22Rv1 (cell line): ENCODE measurements around the gene STXBP5L.

Experiments used
- ZFX ChIP-seq: fragments of 450-650 bp; IDR thresholded peaks from 2 replicates; pipeline ENCODE4 v1.6.1; 2017; ENCODE audit warnings: antibody characterized with exemption, borderline replicate concordance
- TF ChIP-seq, protein P1 (sequence below): fragments of 450-650 bp; IDR thresholded peaks from 2 replicates; pipeline ENCODE4 v1.5.1; 2017; ENCODE audit warnings: mild to moderate bottlenecking

DNA sequence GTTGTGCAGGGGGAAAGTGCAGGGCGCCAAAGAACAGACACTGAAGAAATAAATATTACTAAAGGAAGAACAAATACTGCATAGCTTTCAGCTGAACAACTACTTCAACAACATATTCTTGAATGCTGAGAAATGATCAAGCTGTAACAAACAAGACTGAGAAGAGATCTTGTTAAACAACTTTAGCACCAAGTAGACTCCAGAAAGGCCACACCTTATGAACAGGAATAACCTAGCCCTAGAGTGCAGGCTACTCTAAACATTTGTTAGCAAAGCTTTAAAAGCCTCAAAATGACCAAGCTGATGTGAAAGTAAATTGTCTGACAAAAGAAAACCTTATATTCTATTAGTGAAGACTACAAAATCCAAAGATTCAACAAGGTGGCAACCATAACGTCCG is 554.6 kb downstream of the STXBP5L start:
- TF ChIP-seq, protein P1, sequence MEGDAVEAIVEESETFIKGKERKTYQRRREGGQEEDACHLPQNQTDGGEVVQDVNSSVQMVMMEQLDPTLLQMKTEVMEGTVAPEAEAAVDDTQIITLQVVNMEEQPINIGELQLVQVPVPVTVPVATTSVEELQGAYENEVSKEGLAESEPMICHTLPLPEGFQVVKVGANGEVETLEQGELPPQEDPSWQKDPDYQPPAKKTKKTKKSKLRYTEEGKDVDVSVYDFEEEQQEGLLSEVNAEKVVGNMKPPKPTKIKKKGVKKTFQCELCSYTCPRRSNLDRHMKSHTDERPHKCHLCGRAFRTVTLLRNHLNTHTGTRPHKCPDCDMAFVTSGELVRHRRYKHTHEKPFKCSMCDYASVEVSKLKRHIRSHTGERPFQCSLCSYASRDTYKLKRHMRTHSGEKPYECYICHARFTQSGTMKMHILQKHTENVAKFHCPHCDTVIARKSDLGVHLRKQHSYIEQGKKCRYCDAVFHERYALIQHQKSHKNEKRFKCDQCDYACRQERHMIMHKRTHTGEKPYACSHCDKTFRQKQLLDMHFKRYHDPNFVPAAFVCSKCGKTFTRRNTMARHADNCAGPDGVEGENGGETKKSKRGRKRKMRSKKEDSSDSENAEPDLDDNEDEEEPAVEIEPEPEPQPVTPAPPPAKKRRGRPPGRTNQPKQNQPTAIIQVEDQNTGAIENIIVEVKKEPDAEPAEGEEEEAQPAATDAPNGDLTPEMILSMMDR, result no peak
- TF ChIP-seq ZFX, result no peak
